HG03045 (cell line): ENCODE measurements around the gene ALDH3A1.

ENCODE experiments used
- ATAC-seq: cut with Tn5 transposase; IDR thresholded peaks from one replicate; pipeline ENCODE4 v1.9.1; 2021; ENCODE audit warnings: mild to moderate bottlenecking, moderate library complexity; ENCODE audit not compliant: unreplicated experiment

Gene ALDH3A1

DNA sequence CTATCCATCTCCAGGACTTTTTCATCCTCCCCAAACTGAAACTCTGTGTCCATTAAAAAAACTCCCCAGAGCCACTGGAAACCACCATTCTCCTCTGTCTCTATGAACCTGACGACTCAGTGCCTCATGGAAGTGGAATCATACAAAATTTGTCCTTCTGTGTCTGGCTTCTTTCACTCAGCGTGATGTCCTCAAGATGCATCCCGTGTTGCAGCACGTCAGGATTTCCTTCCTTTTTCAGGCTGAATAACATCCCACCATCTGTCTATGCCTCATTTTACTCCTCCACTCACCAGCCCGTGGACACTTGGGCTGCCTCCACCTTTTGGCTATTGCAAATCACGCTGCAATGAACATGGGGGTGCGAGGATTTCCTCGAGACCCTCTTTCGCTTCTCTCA is 12.6 kb upstream of the ALDH3A1 start:
- no peak for ATAC-seq

DNA sequence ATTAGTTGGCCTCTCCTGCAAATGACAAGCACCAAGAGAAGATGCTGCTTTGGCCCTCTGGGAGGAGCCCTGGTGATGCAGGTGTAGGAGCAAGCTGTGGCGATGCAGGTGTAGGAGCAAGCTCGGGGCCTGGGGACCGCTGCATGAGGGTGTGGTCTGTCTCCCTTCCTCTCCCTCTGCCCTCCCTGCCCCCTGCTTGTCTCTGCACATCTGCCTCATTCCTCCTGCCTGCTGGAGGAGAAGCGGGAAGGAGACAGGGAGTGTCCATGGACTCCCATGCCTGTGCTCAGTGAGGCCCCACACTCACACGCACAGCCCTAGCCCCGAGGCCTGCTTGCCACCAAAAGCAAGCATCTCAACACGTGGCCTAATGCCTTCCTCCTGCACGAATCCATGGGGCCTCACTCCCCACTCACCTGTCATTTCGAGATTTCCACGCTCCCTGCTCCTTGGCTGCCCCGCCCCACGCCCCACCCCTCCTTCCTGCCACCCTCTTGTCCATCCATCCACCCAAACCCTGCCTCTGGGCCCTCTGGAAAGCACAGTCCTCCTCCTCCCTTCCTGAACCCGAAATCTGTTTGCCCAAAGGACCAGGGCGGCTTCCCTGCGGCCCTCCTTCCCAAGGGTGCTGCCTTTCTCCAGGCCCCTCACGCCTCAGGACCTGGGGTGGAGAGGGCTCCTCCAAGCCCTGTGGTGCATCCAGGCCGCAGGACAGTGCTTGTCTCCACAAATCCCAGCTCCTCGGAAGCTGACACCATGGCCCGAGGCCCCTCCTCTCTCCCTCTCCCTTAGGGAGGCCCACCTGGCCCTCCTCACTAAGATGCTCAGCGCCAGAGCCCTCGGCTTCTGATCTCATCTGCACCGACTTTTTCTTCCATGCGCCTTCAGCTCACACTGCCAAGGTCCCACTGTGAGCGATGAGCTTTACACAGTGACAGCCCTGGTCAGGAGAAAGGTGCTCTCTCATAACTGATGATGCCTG is 11.8 kb upstream of the ALDH3A1 start:
- ATAC-seq = no peak

DNA sequence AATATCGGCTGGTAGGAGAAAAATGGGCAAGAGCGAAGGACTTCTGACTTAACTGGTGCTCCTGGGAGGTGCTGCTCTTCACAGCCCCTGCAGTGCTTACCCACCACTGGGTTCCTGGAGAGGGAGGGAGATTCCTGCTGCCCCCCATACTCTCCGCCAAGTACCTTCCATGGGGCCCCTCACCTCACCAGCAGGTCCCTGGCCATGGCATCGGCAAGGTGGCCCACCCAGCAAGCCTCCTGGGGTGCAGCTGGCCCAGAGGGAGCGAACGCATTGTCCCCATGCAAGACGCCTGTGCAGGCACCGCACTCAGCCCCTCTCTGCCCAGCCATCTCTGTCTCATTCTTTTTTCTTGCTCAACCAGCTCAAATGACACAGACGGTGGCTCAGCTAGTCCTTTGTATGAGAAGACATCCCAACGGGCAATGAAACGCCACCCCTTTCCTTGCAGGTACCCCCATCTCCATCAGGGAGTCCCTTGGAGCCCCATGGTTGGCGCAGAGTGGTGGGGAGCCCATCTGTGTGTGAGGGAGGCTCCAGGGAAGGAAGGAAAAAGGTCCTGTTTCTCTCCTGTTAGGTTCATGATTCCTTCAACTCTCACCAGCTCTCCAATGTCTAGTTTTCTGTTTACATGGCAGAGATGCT is 9.6 kb upstream of the ALDH3A1 start:
- no peak for ATAC-seq

DNA sequence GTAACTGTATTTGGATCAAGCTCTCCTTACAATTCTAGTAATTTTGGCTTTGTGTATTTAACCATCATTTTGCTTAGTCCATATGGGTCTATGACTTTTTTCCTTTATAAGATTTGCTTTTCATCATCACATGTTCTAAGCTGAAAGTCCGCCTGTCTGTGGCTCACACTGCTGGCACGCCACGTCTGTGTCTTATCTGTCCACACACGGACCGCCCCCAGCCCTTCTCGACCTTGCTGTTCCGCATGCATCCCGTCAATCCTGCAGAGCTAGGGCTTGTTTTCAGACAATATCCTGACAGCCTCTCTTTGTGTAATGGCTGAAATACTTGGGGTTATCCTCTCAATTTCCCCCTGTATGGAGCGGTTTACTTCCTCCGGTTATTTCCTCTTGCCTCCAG is 8.4 kb upstream of the ALDH3A1 start:
- no peak for ATAC-seq

DNA sequence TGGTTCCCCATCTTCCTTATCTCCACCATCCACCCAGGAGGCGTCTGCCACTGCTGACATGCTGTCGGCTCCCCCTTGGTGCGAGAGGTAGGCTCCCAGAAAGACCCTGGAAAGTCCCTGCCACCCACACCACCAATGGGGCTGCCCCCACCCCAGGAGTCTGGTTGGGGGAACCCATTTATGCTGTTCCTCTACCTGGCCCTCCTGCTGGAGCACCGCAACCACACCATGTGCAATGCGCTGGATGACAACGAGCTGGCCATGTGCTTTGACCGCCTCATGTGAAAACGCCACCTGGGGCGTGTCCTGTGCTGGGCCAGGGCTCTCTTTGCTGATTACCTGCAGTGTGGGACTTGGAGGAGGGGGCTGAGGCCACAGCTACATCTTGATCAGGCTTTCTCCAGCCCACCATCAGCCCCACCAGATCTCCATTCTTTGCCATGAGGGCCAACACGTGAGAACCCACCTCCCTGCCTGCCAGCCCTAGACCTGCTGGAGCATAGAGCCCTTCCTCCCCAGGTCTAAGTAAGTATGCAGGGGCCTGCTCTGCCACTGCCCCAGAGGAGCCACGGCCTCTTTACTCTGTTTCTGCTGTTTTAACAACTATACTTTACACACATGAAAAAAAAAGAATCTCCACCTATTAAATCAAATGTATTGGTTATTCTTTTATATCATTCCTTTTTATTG is 7.9 kb upstream of the ALDH3A1 start:
- ATAC-seq = no peak

DNA sequence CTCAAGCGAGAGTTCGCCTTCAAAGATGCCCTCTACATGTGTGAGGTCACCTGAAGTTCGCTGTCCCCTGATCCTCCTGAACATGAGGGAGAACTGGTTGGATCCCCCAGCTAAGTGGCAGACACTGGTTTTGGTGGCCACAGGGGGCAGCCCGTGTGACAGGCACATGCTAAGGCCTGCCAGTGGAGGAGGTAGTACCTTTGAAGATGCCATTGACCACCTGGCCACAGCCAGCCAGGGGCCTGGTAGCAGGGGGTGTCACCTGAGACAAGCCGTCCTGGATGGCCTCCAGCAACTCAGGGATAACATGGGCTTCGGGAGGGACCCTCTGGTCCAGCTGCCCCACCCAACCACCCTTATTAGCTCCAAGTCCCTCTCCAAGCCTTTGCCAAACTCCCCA is 7.3 kb upstream of the ALDH3A1 start:
- no peak for ATAC-seq

DNA sequence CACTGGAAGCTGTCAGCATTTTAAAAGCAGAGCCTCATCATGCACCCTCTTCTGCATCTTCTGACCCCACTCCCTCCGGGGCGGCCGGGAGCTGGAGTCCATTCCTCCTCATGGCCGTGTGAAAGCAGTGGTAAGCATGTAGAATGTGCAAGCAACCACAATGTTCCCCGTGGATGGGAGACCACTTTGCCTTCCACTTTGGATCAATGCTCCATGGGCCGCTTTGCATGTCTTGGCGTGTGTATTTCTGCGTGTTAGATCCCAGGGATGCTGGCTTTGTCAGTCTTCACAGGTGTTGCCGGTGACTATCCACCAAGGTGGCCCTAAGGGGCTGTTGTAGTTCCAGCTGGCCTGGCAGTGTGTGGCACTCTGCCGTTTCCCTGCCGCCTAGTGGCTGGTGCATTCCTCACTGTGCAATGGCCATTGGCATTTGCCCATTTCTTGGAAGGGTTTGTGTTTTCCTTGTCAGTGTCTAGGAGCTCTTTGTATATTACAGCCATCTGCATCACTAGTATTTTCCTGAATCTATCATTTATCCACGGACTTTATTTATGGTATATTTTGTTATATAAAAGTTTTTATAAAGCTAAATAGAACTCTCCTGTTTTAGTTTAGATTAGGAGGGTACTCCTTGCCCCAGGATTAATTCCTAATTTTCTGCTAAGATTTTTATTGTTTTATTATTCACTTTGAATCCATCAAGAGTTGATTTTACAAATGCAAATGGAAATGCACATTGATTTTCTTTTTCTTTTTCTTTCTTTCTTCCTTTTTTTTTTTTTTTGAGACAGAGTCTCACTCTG is 5.8 kb upstream of the ALDH3A1 start:
- ATAC-seq = no peak

DNA sequence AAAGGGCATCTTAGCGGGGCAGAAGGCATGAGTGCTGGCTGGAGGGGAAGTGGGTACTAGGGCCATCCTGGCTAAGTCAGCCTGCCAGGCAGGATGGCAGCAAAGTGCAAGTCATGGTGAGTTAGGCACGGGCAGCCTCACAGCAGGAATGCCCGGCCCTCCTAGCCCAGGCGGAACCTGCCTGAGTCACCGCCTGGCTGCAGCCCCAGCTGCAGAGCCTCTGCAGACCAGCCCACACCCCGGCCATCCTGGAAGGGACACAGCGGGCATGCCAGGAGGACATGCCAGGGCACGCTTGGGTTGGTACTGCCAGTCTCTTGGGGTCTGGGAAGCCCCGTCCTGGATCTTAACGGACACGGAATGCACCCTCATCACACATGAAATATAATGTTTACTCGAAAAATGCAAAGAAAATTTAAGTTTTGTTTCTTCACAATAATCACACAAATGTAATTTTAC is 5.0 kb upstream of the ALDH3A1 start:
- no peak for ATAC-seq

DNA sequence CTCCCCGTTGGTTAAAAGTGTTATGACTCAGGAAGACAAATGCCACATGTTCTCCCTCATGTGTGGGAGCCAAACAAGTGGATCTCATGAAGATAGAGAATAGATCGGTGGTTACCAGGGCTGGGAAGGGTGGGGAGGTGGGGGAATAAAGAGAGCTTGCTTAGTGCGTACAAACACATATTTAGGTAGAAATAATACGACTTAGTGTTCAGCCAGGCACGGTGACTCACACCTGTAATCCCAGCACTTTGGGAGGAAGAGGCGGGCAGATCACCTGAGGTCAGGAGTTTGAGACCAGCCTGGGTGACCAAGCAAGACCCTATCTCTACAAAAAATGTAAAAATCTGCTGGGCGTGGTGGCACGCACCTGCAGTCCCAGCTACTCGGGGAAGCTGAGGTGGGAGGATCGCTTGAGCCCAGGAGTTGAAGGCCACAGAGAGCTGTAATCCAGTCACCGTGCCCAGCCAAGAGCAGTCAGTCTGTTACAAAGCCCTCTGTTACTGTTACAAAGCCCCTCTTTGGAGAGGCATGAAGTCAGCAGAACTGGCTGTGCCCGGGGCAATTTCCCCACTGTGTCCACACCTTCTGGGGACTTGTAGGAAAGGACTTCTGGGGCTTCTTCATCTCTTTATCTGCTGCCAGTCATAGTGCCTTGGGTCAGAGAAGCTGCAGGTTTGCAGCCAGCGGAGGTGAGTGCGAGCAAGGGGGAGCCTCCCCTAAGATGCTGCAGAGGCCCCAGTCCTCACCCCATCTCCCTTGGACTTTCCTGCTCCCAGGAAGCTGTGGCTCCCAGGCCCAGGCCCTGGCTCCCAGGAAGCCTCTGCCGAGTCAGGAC is 4.3 kb upstream of the ALDH3A1 start:
- ATAC-seq = no peak

DNA sequence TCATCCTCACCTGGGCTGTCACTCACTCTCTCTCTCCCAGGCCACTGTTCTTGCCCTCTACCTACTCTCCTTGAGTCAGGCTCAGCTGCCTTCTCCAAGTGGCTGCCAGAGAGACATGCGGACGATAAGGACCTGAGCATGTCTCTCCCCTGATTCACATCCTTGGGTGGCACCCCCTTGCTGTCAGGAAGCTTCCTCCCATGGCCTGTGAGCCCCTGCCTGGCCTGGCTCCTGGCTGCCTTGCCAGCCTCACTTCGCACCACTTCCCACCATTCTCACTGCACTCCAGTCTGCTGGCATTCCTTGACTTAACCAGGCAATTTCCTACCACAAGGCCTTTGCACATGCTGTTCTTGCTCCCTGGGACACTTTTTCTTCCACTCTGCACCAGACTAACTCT is 2.7 kb upstream of the ALDH3A1 start:
- ATAC-seq = no peak

DNA sequence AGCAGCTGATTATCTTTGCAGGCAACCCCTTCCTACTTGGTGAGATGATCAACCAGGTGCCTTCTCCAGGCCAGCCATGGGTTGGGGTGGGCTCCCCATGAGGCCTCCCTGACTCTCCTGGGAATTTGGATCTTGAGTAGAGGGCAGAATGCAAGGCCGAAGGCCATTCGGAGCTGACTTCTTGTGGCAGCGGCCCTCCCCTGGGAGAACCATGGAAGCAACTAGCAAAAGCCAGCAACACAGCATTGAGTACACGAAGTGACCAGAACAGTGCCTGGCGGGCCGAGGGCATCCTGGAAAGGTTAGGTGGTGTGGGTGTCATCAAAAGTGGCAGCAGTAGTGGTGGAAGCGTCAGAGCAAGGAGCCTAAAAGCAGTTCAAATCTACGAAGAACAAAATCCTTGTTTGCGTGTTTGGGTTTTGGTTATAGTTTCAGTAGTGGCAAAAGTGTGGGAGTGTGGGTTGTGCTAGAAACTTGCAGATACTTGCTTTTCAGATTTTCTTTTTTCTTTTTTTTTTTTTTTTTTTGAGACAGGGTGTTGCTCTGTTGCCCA is 2.0 kb upstream of the ALDH3A1 start:
- ATAC-seq = no peak

DNA sequence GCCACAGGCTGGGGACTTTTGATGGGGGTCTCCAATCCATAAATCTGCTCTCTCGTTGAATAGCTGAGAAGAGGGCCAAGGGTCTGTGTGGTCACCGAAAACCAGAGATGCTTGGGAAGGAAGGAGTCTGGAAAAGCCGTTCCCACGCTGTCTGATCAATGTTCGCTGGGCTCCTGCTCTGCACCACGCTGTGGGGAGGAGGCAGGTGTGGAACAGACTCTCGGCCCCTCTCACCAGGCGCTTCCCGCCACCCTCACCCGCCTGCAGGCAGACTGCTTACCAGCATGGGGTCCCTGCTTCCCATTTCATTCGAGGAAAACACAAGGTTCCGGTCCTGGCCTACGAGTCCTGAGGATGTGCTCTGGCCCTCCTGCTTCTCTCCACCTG is 702 bp upstream of the ALDH3A1 start:
- ATAC-seq = no peak

DNA sequence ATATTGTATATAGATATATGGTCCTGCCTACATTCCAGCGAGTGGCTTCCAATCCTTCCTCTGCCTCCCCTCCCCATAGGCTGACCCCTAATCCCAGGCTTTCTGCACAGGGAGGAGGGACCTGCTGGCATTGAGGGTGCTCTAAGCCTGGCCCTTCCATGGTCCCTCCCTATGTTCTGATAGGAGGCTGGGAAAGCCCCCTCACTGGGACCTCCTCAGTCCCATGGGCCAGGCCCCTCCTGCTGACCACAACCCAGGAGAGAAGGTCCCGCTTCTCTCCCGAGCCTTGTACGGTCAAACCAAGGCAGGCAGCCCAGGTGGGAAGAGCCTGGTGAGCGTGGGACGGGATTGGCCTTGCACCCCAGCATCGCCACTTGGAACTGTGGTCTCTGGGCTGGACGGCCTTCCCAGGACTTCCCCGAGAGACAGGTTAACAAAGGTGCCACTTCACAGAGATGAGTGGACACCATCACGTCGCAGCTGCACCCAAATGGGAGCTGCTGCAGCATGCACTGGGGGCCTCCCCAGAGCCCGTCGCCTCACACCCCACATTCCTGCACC is 859 bp downstream of the ALDH3A1 start:
- no peak for ATAC-seq

DNA sequence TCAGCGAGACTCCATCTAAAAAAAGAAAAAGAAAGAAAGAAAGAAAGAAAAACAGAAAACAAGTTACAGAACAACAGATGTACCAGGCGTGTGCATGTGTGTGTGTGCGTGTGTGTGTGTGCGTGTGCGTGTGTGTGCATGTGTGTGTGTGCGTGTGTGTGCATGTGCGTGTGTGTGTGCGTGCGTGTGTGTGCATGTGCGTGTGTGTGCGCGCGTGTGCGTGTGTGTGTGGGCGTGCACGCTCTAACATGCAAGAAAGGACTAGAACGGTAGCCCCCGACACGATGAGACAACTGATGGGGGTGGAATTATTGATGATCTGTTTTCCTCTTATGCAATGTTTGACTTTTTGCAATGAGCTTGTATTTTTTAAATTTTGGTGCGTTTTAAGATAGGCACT is 1.6 kb downstream of the ALDH3A1 start:
- no peak for ATAC-seq

DNA sequence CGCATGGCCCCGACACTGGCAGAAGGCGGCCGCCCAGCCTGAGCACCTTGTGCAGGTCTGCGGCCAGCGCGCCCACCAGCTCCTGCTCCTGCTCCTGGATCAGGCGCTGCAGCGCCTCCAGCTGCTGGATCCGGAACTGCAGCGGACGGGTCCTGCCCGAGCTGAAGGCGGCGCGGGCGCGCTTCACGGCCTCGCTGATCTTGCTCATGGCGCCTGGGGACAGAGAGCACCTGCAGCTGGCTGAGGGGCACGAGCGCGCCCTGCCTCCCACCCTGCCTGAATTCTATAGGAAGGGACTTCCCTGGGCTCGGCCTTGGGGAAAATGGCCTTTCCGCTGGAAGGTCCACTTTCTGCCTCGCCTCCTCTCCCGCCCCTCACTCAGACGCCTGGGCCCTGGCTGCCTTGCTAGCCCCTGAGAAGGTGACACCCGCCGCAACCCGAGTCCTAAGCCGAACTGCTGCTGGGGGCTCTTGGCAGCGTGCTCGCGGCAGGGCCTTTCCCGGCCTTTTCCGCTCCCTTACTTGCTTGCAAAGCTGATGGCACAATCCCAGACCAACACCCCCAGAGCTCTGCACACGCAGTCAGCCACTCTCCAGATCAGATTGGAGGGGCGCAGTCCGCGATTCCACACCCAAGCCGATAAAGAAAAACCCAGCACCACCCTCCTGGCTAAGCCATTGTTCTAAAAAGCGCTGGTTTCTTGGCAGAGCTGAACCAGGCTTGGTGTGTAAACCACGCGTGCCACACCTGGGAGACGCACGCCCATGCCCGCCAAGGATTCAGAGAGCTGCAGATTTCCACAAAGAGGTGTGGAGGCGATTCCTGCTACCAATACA is 3.0 kb downstream of the ALDH3A1 start:
- ATAC-seq = no peak

DNA sequence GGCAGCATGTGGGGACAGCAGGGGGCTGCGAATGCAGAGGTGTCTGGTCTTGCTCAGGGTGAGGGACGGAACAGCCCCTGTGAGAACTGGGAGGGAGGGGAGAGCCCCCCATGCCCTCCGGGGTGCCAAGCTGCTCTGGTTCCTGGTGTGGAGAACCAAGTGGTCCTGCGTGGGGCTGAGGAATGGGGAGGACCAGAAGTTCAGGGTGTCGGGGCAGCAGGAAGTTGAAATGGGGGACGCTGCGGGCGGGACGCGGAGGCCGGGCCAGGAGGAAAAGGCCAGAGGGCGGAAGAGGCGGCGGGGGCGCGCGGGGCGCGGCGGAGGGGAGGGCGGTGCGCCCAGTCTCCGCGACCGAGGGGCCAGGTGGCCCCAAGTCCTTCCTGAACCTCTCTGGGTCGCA is 3.6 kb downstream of the ALDH3A1 start:
- ATAC-seq = no peak

DNA sequence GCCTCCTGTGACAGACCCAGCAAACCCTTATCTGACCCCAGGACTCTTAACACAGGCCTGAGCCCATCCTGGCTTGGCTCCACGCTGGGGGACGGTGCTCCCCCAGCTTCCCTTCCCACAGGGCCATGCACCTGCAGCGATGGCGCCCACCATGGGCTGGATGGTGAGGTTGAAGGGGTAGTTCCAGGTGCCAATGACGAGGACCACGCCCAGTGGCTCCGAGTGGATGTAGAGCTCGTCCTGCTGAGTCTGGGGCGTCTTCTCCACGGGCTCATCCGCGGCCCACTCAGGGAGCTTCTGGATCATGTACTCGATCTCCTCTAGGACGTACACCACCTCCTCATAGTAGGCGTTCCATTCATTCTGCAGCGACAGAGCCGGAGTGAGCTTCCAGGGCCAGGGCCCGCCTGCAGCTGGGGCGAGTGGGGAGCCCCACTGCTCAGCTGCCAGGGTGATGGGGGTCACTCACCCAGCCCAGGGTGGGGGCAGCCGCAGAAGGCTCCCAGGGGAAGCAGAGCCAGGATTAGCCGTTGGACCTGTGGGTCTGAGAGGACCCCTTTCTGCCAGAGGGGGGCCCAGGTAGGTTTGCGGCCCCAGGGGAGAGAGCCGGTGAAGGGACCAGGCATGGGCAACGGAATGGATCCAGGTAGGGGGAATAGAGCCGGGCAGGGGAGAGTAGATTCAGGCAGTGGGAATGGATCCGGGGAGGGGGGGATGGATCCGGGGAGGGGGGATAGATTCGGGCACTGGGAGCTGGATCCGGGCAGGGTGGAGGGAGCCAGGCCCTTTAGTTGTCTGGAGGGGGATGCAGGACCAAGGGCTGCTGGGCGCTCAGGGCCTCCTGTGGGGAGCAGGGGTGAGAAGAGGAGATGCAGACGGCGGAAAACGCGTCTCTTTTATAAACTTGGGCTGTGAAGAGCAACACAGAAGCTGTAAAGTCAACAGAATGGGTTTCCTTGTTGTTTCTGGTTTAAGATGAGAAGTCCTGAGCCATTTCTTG is 4.7 kb downstream of the ALDH3A1 start:
- ATAC-seq = no peak
